H9 (cell line): Measurements from ENCODE around the gene CLIP4. TPM values are rescaled to one million over a fixed set of nuclear protein-coding genes. Genes with fewer than 3 reads are reported as not detected.

Source experiments
- DNase-seq: peaks from one replicate; pipeline ENCODE4 v3.0.0-alpha.2; 2017
- H2AFZ ChIP-seq: one replicate; pipeline ENCODE4 v1.6.1; 2013; ENCODE audit warnings: mild to moderate bottlenecking, low read length, control low read depth, moderate library complexity
- H2AK5ac ChIP-seq: 2 replicates; pipeline ENCODE4 v1.6.1; 2013; ENCODE audit warnings: low read length, control low read depth, mixed read lengths; ENCODE audit not compliant: insufficient read length
- H2BK120ac ChIP-seq: one replicate; pipeline ENCODE4 v1.6.1; 2013; ENCODE audit warnings: low read depth, mild to moderate bottlenecking, low read length, control low read depth, inconsistent platforms; ENCODE audit not compliant: poor library complexity, severe bottlenecking
- H2BK12ac ChIP-seq: 2 replicates; pipeline ENCODE4 v1.6.1; 2013; ENCODE audit warnings: low read length, control low read depth, mixed read lengths, low read depth; ENCODE audit not compliant: insufficient read length
- H2BK15ac ChIP-seq: 2 replicates; pipeline ENCODE4 v1.6.1; 2013; ENCODE audit warnings: low read depth, low read length, control low read depth
- H2BK20ac ChIP-seq: one replicate; pipeline ENCODE4 v1.6.1; 2013; ENCODE audit warnings: low read depth, mild to moderate bottlenecking, low read length, control low read depth, inconsistent platforms; ENCODE audit not compliant: poor library complexity, severe bottlenecking
- H2BK5ac ChIP-seq: 2 replicates; pipeline ENCODE4 v1.6.1; 2013; ENCODE audit warnings: low read length, control low read depth, mixed read lengths; ENCODE audit not compliant: insufficient read length
- H3K14ac ChIP-seq: 2 replicates; pipeline ENCODE4 v1.6.1; 2013; ENCODE audit warnings: low read length, control low read depth; ENCODE audit not compliant: insufficient read depth
- H3K18ac ChIP-seq: 2 replicates; pipeline ENCODE4 v1.6.1; 2013; ENCODE audit warnings: low read depth, mild to moderate bottlenecking, mixed read lengths, low read length, control low read depth; ENCODE audit not compliant: insufficient read length
- H3K23ac ChIP-seq: 2 replicates; pipeline ENCODE4 v1.6.1; 2013; ENCODE audit warnings: low read length, control low read depth, mixed read lengths, low read depth; ENCODE audit not compliant: insufficient read length
- H3K23me2 ChIP-seq: 2 replicates; pipeline ENCODE4 v1.6.1; 2013; ENCODE audit warnings: low read depth, mild to moderate bottlenecking, mixed read lengths, low read length, control low read depth; ENCODE audit not compliant: insufficient read length, poor library complexity, severe bottlenecking
- H3K27ac ChIP-seq: 2 replicates; pipeline ENCODE4 v1.5.1; 2013; ENCODE audit warnings: low read length, control low read depth, mixed read lengths, low read depth; ENCODE audit not compliant: insufficient read length
- H3K27me3 ChIP-seq: 2 replicates; pipeline ENCODE4 v1.6.1; 2013; ENCODE audit warnings: low read length, control low read depth, inconsistent platforms; ENCODE audit not compliant: insufficient read depth
- H3K4ac ChIP-seq: 2 replicates; pipeline ENCODE4 v1.6.1; 2013; ENCODE audit warnings: low read depth, mild to moderate bottlenecking, control low read depth, inconsistent platforms, low read length, moderate library complexity
- H3K4me1 ChIP-seq: 2 replicates; pipeline ENCODE4 v1.6.1; 2013; ENCODE audit warnings: low read length, control low read depth, inconsistent platforms; ENCODE audit not compliant: insufficient read depth
- H3K4me2 ChIP-seq: 2 replicates; pipeline ENCODE4 v1.6.1; 2013; ENCODE audit warnings: low read length, control low read depth, mixed read lengths; ENCODE audit not compliant: insufficient read length, insufficient read depth
- H3K56ac ChIP-seq: 2 replicates; pipeline ENCODE4 v1.6.1; 2013; ENCODE audit warnings: low read depth, mild to moderate bottlenecking, mixed read lengths, low read length, control low read depth; ENCODE audit not compliant: insufficient read length
- H3K79me1 ChIP-seq: 2 replicates; pipeline ENCODE4 v1.6.1; 2013; ENCODE audit warnings: low read depth, mild to moderate bottlenecking, moderate library complexity, low read length, control low read depth, inconsistent platforms; ENCODE audit not compliant: insufficient read depth, poor library complexity, severe bottlenecking
- H3K79me2 ChIP-seq: 2 replicates; pipeline ENCODE4 v1.6.1; 2013; ENCODE audit warnings: low read length, control low read depth, inconsistent platforms; ENCODE audit not compliant: insufficient read depth
- H3K9ac ChIP-seq: 2 replicates; pipeline ENCODE4 v1.6.1; 2013; ENCODE audit warnings: low read length, control low read depth, mixed read lengths; ENCODE audit not compliant: insufficient read length; ENCODE audit errors: extremely low read depth
- H3K9me3 ChIP-seq: one replicate; pipeline ENCODE4 v1.6.1; 2013; ENCODE audit warnings: low read depth, low read length, inconsistent platforms; ENCODE audit not compliant: control insufficient read depth
- H3T11ph ChIP-seq: one replicate; pipeline ENCODE4 v1.6.1; 2013; ENCODE audit warnings: mild to moderate bottlenecking, low read length, control low read depth, inconsistent platforms
- H4K20me1 ChIP-seq: one replicate; pipeline ENCODE4 v1.6.1; 2013; ENCODE audit not compliant: control insufficient read depth, insufficient read length, insufficient read depth
- H4K5ac ChIP-seq: 2 replicates; pipeline ENCODE4 v1.6.1; 2013; ENCODE audit warnings: low read depth, mild to moderate bottlenecking, mixed read lengths, low read length, control low read depth; ENCODE audit not compliant: insufficient read length
- H4K8ac ChIP-seq: replicated peaks from 2 replicates; pipeline ENCODE4 v1.6.1; 2013; ENCODE audit warnings: low read length, control low read depth, mixed read lengths, low read depth; ENCODE audit not compliant: insufficient read length
- H4K91ac ChIP-seq: 2 replicates; pipeline ENCODE4 v1.6.1; 2013; ENCODE audit warnings: low read depth, mild to moderate bottlenecking, moderate library complexity, mixed read lengths, low read length, control low read depth; ENCODE audit not compliant: insufficient read length
- H3K27ac Mint-ChIP-seq, 3 experiments: 2 replicates in 2 of 3; 3 replicates in 1 of 3; pipeline ENCODE4 v1.8.0; 2020 to 2021; ENCODE audit warnings: mixed read lengths in 3 of 3, mild to moderate bottlenecking in 1 of 3, moderate library complexity in 1 of 3
- H3K27me3 Mint-ChIP-seq: 2 replicates; pipeline ENCODE4 v1.8.0; 2021; ENCODE audit warnings: low read depth, mild to moderate bottlenecking, moderate library complexity, mixed read lengths
- H3K36me3 Mint-ChIP-seq, 3 experiments: 2 replicates in 2 of 3; 3 replicates in 1 of 3; pipeline ENCODE4 v1.8.0; 2020 to 2021; ENCODE audit warnings: low read depth in 3 of 3, mixed read lengths in 3 of 3; ENCODE audit not compliant: insufficient read depth in 1 of 3
- H3K4me1 Mint-ChIP-seq, 2 experiments: 2 replicates each; pipeline ENCODE4 v1.8.0; 2020; ENCODE audit warnings: mixed read lengths in 2 of 2
- H3K4me3 Mint-ChIP-seq, 2 experiments: 2 replicates in 1 of 2; 3 replicates in 1 of 2; pipeline ENCODE4 v1.8.0; 2020 to 2021; ENCODE audit warnings: mild to moderate bottlenecking in 2 of 2, mixed read lengths in 2 of 2, moderate library complexity in 1 of 2
- H3K9me3 Mint-ChIP-seq, 2 experiments: 2 replicates in 1 of 2; 3 replicates in 1 of 2; pipeline ENCODE4 v1.8.0; 2020; ENCODE audit warnings: mild to moderate bottlenecking in 2 of 2, mixed read lengths in 2 of 2, moderate library complexity in 1 of 2
- WGBS: extraction: QIAGEN DNeasy Blood & Tissue Kit; methylation state at CpG from one replicate; pipeline ENCODE4 v1.1.7; 2013; ENCODE audit warnings: missing lambda C conversion rate, low lambda C conversion rate, mixed read lengths; ENCODE audit not compliant: insufficient read length; ENCODE audit errors: extremely low coverage; 5-methylcytosine and 5-hydroxymethylcytosine counted together
- total RNA-seq: library from RNA; stranded (reverse); gene quantifications from 2 replicates; pipeline ENCODE4 v1.2.1, GENCODE V29; 2021
- TF ChIP-seq, protein P1 (sequence below): fragments of 200-600 bp; sonication (generic); conservative IDR thresholded peaks from 3 replicates; pipeline ENCODE4 v1.8.0; 2021; ENCODE audit warnings: antibody characterized with exemption, mild to moderate bottlenecking

Gene CLIP4
- total RNA-seq, 1 experiment from 2014 or later: 0.66 TPM

DNA sequence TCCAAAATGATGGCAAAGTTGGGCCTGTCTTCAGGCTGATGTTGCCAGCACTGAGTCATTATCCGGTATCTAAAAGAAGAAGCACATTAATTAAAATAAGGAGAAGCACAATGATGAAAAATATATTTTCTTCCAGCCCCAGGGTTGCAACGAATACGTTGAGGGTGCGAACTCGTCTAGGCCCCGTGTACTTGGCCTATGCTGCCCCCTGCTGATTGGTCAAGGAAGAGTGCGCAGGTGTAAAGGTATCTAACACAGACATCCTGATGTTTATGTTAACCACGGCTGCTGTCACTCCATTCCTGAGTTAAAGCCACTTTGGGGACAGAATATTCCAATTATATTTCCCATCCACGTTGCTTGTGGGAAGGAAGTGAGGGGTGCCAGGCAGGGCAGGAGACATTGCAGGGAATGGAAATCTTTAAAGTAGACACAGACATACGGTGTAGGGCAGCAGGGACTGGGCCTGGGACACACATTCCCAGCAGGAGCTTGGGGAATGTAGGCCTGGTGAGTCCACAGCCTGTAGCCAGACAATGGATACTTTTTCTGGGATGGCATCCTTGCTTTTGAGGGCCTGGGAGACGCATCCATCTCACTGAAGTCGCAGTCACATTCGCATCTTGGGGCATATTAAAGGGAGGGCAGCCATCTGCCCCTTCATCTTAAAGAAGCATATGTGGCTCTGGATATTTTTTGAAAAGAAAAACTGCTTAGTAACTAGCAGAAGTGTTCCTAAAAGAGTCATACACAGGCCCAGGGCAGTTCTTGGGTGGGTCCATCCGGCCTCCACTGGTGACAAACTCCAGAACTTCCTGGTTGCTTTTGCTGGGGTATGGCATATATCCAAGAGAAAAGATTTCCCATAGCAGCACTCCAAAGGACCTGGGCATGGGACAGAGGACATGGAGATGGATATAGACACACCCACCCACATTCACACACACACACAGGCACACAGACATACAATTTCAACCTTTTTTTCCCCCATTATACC lies 81.9 kb downstream of the CLIP4 start:
- Histone ChIP-seq H2AFZ (no peak overlapping the region), H3K23me2 (no peaks in the 10 kb centered on the region), H4K20me1 (no peaks in the 10 kb centered on the region), H3K14ac (no peak overlapping the region), H3K27me3 (no peaks in the 10 kb centered on the region), H3K79me1 (no peaks in the 10 kb centered on the region), H3K9ac (no peak overlapping the region), H4K5ac (no peak overlapping the region), H3K27ac (no peak overlapping the region), H2AK5ac (no peak overlapping the region), H2BK15ac (no peak overlapping the region), H3K9me3 (no peaks in the 10 kb centered on the region), H3K79me2 (no peaks in the 10 kb centered on the region), H3K18ac (no peak overlapping the region), H4K91ac (no peak overlapping the region), H3K4ac (no peak overlapping the region), H4K8ac (no peak overlapping the region), H3K56ac (no peak overlapping the region), H3K23ac (no peak overlapping the region), H2BK5ac (no peak overlapping the region), H3K4me2 (no peak overlapping the region), H2BK20ac (no peak overlapping the region), H2BK12ac (no peak overlapping the region), H2BK120ac (no peak overlapping the region), H3K4me1 (no peaks in the 10 kb centered on the region), H3T11ph (no peak overlapping the region)
- Mint-ChIP-seq H3K36me3 (no peaks in the 10 kb centered on the region), H3K9me3 (no peaks in the 10 kb centered on the region; a peak in 1 of 5 replicates), H3K4me3 (no peak overlapping the region), H3K27ac (no peak overlapping the region), H3K27me3 (peaks cover 6% of the 10 kb centered on the region), H3K4me1 (peaks cover 6 to 8% of the 10 kb centered on the region in 2 experiments)
- TF ChIP-seq, protein P1, sequence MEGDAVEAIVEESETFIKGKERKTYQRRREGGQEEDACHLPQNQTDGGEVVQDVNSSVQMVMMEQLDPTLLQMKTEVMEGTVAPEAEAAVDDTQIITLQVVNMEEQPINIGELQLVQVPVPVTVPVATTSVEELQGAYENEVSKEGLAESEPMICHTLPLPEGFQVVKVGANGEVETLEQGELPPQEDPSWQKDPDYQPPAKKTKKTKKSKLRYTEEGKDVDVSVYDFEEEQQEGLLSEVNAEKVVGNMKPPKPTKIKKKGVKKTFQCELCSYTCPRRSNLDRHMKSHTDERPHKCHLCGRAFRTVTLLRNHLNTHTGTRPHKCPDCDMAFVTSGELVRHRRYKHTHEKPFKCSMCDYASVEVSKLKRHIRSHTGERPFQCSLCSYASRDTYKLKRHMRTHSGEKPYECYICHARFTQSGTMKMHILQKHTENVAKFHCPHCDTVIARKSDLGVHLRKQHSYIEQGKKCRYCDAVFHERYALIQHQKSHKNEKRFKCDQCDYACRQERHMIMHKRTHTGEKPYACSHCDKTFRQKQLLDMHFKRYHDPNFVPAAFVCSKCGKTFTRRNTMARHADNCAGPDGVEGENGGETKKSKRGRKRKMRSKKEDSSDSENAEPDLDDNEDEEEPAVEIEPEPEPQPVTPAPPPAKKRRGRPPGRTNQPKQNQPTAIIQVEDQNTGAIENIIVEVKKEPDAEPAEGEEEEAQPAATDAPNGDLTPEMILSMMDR: peak; percentile 91
- WGBS: no CpG with 5 or more reads among the region's 14 CpGs
- DNase-seq: peak; percentile 73
